Dermis microvascular lymphatic vessel endothelial cell (primary cell): ENCODE measurements around the gene AADACL3. TPM values are rescaled to one million over a fixed set of nuclear protein-coding genes. Genes with fewer than 3 reads are reported as not detected.

ENCODE experiments used
- DNase-seq, 2 donors: peaks; one replicate each; pipeline versions ENCODE4 v3.0.0 to v3.0.0-alpha.2; 2010; ENCODE audit warnings: low read depth in 2 of 2
- total RNA-seq: library from RNA; depleted of rRNA; stranded (reverse); fragments of >200 nt; gene quantifications from 2 replicates; pipeline ENCODE4 v1.2.1, GENCODE V29; 2014

AADACL3 gene
- total RNA-seq, 1 donor from 2014 or later, result not detected

DNA sequence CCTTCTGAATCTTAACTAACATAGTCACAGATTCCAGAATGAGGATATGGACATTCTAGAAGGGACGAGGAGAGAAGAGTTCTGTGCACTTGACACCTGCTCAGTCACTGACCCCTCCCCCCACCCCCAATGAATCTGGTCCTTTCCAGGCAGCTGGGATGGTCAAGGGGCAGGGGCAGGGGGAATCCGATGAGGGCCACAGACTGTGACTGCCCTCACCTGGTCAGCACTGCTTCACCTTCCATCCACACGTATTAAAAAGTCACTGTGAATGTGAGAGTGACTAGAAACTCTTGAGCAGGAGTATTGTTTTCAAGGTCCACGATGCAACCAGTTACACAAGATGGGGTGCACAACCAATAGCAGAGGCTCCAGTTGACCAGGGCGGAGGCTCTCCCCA is 48.1 kb downstream of the AADACL3 start:
- DNase-seq, result no peak

DNA sequence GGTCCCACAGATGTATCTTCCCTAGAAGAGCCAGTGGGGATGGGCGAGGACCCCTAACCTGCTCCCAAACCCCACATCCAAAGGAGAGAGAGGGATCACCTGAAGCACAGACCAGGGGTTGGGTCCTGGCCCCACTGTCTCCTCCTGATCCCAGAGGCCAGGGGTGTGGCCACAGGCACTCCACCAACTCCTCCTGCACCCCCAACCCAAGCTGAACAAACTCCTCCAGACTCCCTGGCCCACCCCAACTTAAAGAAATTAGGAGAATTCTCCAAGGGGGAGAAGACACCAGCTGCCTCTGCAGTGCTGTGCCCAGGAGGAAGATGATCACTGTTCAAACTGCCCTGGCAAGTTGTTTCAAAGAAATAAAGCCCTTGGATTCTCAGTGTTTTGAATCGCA is 53.1 kb downstream of the AADACL3 start:
- DNase-seq, result no peak

DNA sequence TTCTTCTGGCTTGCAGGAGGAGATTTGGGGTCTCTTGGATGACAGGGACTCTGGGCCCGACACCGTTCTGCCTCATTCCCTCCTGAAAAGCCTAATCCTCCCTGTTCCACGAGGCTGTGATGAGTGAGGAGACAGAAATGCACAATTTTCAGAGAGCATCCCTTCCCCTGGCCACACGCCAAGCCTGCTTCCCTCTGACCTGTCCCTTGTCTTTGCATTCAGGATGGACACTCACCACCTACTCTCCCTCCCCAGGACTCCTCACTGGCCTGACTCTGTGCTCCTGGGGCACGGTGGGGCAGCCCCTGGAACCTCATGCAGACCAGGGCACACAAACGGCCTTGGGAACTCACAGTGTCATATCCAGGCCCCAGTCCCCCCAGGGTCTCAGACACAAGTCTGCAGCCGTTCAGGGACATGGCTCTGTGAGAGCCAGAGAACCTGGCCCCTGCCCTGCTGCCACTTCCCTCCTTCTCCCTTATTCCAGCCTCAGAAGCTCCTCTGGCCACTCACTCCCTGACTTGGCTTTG is 54.1 kb downstream of the AADACL3 start:
- DNase-seq, result no peak

DNA sequence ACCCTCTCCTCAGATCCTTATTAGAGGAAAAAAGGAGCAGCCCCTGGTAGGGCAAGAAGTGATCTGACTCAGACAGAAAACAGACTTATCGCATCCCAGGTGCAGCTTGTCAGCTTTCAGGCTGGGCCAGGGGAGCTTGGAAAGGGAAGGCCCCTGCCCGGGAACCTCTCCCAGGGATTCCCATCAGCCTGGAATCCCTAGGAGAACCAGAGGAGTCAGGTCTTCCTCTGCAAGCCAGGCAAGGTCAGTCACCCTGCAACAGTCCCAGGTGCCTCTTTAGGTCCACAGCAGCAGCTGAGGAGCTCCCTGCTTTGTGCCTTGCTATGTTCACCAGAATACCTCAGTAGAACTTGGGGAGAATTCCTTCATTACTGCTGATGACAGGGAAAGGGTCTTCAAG is 54.7 kb downstream of the AADACL3 start:
- DNase-seq, result no peak

DNA sequence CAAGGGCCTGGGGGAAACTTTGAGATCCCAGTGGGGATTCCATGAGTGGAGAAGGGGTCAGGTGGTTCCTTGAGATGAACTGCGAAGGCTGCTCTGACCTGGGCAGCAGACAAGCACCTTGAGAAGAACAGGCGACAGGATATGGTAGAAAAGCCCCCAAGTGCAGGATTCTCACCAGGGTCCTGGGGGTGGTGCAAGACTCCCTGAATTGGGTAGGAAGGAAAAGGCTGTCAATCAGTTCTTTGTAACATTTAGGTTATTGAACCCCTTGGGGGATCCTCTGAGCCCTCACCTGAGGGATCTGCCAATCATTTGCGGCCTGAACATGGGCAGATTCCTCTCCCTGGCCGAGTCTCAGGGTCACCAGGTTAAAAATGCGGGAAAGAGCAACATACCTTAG is 55.3 kb downstream of the AADACL3 start:
- no peak for DNase-seq

DNA sequence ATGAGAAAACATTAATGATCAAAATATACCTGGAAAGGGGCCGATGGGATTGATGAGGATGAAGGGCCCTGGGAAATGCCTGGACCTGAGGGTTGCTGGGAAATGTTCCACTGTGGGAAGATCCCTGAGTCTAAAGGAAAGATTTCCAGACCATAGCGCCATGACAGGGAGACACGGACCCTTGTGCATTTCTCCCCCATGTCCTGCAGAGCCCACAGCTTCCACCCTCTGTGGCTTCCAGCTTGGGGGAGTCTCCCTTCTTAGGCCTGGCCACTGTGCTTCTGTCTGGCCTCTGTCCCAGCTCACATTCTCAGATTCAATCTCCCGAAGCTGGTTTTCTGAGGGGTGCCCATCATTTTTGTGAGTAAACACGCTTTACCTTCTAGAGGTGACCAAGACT is 56.6 kb downstream of the AADACL3 start:
- DNase-seq, result no peak

DNA sequence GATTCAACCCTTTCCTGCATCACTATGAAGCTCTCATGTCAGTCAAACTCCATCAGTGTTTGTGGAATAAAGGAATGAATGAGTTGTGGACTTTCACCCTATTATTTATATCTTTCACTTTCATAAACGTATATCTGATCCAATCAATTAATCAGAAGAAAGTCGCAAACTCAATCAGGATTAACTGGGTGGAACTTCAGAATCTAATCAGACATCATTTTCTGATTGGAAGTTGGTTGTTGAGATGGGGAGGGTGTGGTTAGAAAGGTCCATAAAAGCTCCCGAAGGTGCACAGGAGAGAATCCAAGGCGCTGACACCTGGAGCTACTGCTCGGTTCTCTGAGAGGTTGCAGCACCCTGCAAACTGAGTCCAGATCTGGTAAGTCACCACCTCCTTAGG is 57.5 kb downstream of the AADACL3 start, which contains the start of gene PRAMEF12:
Gene PRAMEF12, plus strand, starts transcription at position 301 of the 400 bp plus-strand sequence. CDS start 1,130 bp downstream, outside the sequence.
- no peak for DNase-seq

DNA sequence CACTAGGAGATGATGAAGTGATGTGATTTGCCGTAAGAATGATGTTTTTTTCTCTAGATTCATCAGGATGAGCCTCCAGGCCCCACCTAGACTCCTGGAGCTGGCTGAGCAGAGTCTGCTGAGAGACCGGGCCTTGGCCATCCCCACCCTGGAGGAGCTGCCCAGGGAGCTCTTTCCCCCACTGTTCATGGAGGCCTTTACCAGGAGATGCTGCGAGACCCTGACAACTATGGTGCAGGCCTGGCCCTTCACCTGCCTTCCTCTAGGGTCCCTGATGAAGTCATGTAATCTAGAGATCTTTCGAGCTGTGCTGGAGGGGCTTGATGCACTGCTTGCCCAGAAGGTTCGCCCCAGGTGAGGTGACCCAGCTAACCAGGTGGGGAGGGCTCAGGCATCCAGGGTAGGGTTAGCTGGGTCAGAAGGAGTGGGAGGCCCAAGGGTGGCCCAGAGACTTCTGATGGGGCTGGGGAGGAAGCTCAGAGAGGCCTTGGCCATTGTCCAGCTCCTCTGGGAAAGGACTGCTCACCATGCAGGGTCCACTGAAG is 59.0 kb downstream of the AADACL3 start:
- DNase-seq, result no peak

DNA sequence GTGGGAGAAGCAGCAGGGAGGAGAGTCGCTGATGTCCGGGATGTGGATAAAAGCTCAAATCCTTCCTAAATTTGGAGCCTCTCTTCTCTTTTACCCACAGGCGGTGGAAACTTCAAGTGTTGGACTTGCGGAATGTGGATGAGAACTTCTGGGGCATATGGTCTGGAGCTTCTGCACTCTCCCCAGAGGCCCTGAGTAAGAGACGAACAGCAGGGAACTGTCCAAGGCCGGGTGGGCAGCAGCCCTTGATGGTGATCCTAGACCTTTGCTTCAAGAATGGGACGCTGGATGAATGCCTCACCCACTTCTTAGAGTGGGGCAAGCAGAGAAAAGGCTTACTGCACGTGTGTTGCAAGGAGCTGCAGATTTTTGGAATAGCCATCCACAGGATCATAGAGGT is 59.5 kb downstream of the AADACL3 start:
- no peak for DNase-seq

DNA sequence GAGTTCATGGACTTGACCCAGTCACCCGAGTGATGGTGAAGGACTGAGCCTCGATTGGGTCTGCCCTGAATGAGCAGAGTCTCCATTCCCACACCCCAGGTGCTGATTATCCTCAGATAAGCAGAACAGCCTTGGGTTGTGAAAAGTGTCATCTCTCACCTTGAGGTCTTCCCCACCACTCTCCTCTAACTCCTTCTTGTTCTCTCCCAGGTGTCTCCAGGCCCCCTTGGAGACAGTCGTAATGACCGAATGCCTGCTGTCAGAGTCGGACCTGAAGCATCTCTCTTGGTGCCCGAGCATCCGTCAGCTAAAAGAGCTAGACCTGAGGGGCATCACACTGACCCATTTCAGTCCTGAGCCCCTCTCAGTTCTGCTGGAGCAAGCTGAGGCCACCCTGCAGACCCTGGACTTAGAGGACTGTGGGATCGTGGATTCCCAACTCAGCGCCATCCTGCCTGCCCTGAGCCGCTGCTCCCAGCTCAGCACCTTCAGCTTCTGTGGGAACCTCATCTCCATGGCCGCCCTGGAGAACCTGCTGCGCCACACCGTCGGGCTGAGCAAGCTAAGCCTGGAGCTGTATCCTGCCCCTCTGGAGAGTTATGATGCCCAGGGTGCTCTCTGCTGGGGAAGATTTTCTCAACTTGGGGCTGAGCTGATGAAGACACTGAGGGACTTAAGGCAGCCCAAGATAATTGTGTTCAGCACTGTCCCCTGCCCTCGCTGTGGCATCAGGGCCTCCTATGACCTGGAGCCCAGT is 61.1 kb downstream of the AADACL3 start:
- no peak for DNase-seq

Other genes starting within 250 kb of the AADACL3 start
- gene DHRS3, start 97.9 kb upstream of the AADACL3 start, total RNA-seq, result 64.1 and 75.4 TPM in 2 replicates
- gene AADACL4, start 72.0 kb upstream of the AADACL3 start, total RNA-seq, result not detected in 2 replicates
- not detected in 2 replicates for gene CFAP107, start 30.1 kb downstream of the AADACL3 start, total RNA-seq
- not detected in 2 replicates for gene PRAMEF12, start 57.6 kb downstream of the AADACL3 start, total RNA-seq
- not detected in 2 replicates for gene PRAMEF1, start 75.3 kb downstream of the AADACL3 start, total RNA-seq
- gene PRAMEF11, start 115.3 kb downstream of the AADACL3 start, total RNA-seq, result not detected in 2 replicates
- gene HNRNPCL1, start 132.6 kb downstream of the AADACL3 start, total RNA-seq, result not detected in 2 replicates
- gene PRAMEF2, start 141.0 kb downstream of the AADACL3 start, total RNA-seq, result not detected in 2 replicates
- not detected in 2 replicates for gene PRAMEF4, start 170.1 kb downstream of the AADACL3 start, total RNA-seq
- gene PRAMEF10, start 182.2 kb downstream of the AADACL3 start, total RNA-seq, result not detected in 2 replicates
- not detected in 2 replicates for gene PRAMEF7, start 200.5 kb downstream of the AADACL3 start, total RNA-seq
- gene PRAMEF6, start 231.5 kb downstream of the AADACL3 start, total RNA-seq, result not detected in 2 replicates